ENCODE results near the gene ELFN2. TPM values are rescaled to one million over a fixed set of nuclear protein-coding genes. Genes with fewer than 3 reads are reported as not detected.
"Not testable (repeated sequence)": the region's sequence is repeated elsewhere in the genome, so short reads cannot be mapped to it uniquely, and the experiment has no call there.

ELFN2 gene
- total RNA-seq, 1 donor, result under 0.01 TPM

- DNase-seq (ENCODE audit: low read depth), result no peak
Observed at GRCh38 chr22:37470087-37470445, 42.8 kb upstream of the ELFN2 start.

DNA sequence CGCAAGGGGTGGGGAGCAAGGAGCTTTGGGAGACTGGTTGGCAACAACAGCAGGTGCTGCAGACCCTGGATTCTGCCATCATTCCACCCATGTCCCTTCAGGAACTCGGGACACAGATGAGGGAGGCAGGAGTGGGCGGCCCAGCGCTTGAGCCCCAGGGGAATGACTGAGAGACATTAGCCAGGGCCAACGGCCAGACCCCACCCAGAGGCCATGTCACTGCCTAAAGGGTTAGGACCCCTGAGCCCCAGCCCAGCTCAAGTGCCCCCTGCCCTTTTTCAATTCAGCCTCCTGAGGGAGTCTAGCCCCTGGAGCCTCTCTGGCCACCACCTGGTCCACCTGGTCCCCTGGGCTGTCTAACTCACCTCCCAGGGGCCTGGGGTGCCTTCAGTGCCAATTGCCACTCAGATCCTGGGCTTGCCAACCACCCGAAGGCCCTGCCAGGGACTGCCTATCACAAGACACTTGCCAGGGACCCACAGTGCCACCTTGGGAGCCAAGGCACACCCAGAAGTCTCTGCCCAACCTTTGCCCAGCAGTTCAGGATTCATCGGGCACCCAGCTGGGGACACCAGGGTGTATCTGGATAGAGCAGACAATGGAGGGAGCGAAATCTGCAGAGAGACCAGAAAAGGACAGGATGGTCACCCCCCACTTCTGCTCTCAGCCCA is 42.3 kb upstream of the ELFN2 start:
- DNase-seq (ENCODE audit: low read depth), result no peak
- no peak overlapping the region for H3K4me3 ChIP-seq (ENCODE audit: low read depth, low read length)
- no peak for TF ChIP-seq CTCF (IDR thresholded peaks at IDR 0.05; ENCODE audit: insufficient read depth, low read depth, low read length)

More at GRCh38 chr22:37470087-37470445, 42.8 kb upstream of the ELFN2 start:
- H3K4me3 ChIP-seq (ENCODE audit: low read depth, low read length), result no peak overlapping the region
- TF ChIP-seq CTCF (IDR thresholded peaks at IDR 0.05; ENCODE audit: insufficient read depth, low read depth, low read length), result no peak

- not testable (repeated sequence) for DNase-seq (ENCODE audit: low read depth); H3K4me3 ChIP-seq (ENCODE audit: low read depth, low read length)
Observed at GRCh38 chr22:37468201-37468695, 41.0 kb upstream of the ELFN2 start.

DNA sequence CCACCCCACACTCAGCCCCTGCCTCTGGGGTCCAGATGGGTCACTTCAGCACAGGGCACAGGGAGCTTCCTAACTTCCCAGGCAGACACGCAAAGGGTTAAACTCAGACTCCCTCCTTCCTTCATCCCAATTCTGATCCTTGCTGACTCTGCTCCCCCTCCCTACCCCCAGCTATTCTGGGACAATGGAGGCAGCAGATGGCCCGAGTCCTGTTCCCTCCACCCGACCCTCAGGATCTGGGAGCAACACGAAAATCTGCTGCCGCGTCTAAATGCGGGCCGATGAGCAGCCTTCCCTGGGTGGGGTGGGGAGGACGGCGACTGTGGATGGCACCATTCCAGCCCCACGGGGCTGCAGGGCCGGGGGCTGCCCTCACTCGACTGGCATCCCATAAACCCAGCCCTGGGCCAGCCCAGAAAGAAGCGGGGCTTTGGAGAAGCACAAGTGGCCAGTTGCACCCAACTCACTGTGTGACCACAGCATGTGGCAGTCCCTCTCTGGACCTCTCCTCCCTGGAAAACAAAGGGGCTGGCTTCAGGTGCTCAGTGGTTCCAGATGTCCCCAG is 40.2 kb upstream of the ELFN2 start:
- no peak for DNase-seq (ENCODE audit: low read depth)
- no peak for TF ChIP-seq CTCF (IDR thresholded peaks at IDR 0.05; ENCODE audit: insufficient read depth, low read depth, low read length)
- H3K4me3 ChIP-seq (ENCODE audit: low read depth, low read length), result no peak overlapping the region

- DNase-seq (ENCODE audit: low read depth), result no peak
- no peak overlapping the region for H3K4me3 ChIP-seq (ENCODE audit: low read depth, low read length)
- TF ChIP-seq CTCF (IDR thresholded peaks at IDR 0.05; ENCODE audit: insufficient read depth, low read depth, low read length), result no peak
Observed at GRCh38 chr22:37464181-37464580, 36.9 kb upstream of the ELFN2 start.

DNA sequence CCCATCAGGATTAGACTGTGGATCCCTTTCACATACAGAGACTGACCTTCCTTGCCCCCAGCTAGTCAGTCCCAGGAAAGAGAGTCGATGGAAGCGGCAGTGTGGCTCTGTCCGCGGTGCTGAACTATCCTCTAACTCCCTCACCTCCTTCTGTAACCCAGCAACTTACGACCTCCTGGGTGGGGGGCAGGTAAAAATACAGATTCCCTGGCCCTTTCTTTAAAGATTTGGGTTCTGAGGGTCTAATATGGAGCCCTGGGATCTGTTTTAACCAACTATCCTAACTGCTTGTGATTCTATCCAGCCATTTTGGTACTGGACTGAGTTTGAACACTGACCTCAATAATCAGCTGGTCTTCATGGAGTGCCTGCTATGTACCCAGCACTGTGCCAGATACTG is 35.7 kb upstream of the ELFN2 start:
- DNase-seq (ENCODE audit: low read depth), result peak; percentile 47
- TF ChIP-seq CTCF (IDR thresholded peaks at IDR 0.05; ENCODE audit: insufficient read depth, low read depth, low read length), result no peak
- H3K4me3 ChIP-seq (ENCODE audit: low read depth, low read length), result no peak overlapping the region

DNA sequence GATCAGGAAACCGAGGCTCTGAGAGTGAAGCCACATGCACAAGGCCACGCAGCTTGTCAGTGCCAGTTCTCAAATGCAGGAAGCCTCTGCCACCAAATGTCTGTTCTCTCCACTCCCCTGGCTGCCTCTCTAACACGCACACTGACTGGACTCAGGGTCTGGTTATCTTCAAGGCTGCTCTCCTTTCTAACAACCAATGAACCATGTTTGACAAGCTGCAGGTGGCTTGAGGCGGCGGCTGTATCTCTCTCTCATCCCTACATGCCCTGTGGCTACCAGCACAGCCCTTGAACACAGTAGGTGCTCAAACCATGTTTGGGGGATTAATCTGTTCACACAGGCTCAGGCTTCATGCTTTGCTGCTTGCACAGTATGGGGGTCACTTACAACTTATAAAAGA is 35.2 kb upstream of the ELFN2 start:
- TF ChIP-seq CTCF (IDR thresholded peaks at IDR 0.05; ENCODE audit: insufficient read depth, low read depth, low read length), result no peak
- H3K4me3 ChIP-seq (ENCODE audit: low read depth, low read length), result no peak overlapping the region
- DNase-seq (ENCODE audit: low read depth), result no peak

Data from fibroblast of villous mesenchyme (primary cell).